HG03342 (cell line): ENCODE measurements around the gene MRI1.

ENCODE experiments used
- ATAC-seq: cut with Tn5 transposase; IDR thresholded peaks from one replicate; pipeline ENCODE4 v1.9.1; 2021; ENCODE audit warnings: mild to moderate bottlenecking, moderate library complexity; ENCODE audit not compliant: unreplicated experiment

MRI1 gene

GRCh38 chr19:13821292-13821691 is 57.0 kb downstream of the MRI1 start:
- no peak for ATAC-seq

- no peak for ATAC-seq
Observed at GRCh38 chr19:13823256-13823655, 58.9 kb downstream of the MRI1 start.
